COLO668 (cell line): ENCODE data around the gene CCDC188.

Experiments used
- DNase-seq: peaks from one replicate; lab custom pipeline; 2025; ENCODE audit not compliant: unreplicated experiment; lab: John Stamatoyannopoulos, UW

The CCDC188 gene

DNA sequence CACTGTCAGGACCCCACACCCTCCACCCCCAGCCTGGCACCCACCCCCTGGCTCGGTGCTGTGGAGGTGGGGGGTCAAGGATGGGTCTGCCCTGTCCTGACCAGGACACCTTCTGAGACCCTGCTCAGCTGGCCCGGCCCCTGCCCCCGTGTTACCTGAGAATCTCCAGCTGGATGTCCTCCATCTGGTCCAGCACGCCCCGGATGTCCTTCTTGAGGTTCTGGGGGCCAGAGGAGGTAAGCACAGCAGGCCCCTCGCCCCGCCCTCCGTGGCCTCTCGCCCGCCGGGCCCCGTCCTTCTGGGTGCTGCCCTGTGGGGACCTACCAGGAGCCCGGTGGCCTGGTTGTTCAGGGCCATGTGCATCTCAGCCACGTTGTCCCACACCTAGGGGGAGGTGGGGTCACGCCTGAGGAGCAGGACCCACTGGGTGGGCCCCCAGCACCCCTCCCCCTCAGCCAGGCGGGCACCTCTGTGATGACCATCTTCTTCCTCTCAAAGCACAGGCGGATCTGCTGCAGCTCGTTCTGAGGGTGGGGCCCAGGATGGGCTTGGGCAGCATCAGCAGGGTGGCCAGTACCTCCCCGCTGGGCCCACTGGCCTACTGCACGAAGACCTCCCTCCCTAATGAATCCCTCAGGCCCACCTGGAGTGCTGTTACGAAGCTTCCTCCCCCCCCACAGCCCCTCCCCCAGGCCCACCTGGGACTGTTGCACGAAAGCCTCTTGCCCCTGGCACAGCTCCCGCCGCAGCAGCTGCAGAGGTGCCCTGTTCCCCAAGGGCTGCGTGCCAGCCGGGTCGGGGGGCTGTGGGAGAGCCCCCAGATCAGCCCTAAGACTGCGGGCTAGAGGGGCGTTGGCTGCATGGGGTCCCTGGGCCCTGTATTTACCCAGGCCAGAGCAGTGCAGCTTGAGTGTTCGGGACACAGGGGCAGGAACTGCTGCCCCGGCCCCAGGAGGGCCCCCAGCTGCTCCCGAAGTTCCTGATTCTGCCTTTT lies 1.3 kb downstream of the CCDC188 start:
- DNase-seq: no peak

DNA sequence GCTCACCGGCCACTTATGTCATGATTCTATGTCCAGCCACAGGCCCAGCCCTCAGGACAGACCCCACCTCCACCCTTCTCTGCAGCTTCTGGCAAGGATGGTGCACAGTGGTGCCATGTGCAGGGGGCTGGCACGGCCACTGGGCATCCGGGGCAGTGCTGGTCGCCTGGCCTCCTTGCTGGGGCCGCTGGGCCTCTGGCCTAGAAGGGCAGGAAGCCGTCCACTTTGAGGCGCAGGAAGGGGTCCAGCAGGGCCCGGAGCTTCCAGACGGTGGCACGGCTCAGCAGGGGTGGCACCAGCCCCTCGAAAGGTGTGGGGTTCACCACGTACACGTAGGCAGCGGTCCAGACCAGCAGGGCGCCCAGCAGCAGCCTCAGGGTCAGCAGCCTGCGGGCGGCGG lies 2.4 kb downstream of the CCDC188 start:
- no peak for DNase-seq

- DNase-seq: no peak
Measured at GRCh38 chr22:20147237-20147988, 3.4 kb downstream of the CCDC188 start.

- DNase-seq: no peak
Measured at GRCh38 chr22:20146777-20147176, 4.1 kb downstream of the CCDC188 start.

GRCh38 chr22:20145832-20146223 lies 5.0 kb downstream of the CCDC188 start:
- DNase-seq: no peak

GRCh38 chr22:20145206-20145831 lies 5.5 kb downstream of the CCDC188 start:
- no peak for DNase-seq

- DNase-seq: peak; percentile 29
Measured at GRCh38 chr22:20143883-20144665, 6.8 kb downstream of the CCDC188 start.

DNA sequence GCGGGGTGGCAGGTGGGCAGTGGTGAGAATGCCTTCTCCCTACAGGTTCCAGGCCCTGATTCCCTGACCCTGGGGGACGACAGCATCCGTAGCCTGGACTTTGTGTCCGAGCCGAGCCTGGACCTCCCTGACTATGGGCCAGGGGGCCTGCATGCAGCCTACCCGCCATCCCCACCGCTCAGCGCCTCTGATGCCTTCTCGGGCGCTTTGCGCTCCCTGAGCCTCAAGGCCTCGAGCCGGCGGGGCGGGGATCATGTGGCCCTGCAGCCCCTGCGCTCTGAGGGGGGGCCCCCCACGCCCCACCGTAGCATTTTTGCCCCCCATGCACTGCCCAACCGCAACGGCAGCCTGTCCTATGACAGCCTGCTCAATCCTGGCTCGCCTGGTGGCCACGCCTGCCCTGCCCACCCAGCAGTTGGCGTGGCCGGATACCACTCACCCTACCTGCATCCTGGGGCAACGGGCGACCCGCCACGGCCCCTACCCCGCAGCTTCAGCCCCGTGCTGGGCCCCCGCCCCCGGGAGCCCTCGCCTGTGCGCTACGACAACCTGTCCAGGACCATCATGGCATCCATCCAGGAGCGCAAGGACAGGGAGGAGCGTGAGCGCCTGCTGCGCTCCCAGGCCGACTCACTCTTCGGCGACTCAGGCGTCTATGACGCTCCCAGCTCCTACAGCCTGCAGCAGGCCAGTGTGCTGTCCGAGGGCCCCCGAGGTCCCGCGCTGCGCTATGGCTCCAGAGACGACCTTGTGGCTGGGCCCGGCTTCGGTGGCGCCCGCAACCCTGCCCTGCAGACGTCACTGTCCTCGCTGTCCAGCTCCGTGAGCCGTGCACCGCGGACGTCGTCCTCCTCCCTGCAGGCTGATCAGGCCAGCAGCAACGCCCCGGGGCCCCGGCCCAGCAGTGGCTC lies 7.9 kb downstream of the CCDC188 start:
- no peak for DNase-seq

GRCh38 chr22:20141186-20142077 lies 9.4 kb downstream of the CCDC188 start:
- no peak for DNase-seq

- no peak for DNase-seq
Measured at GRCh38 chr22:20140521-20140964, 10.3 kb downstream of the CCDC188 start.

- no peak for DNase-seq
Measured at GRCh38 chr22:20140107-20140445, 10.8 kb downstream of the CCDC188 start.

DNA sequence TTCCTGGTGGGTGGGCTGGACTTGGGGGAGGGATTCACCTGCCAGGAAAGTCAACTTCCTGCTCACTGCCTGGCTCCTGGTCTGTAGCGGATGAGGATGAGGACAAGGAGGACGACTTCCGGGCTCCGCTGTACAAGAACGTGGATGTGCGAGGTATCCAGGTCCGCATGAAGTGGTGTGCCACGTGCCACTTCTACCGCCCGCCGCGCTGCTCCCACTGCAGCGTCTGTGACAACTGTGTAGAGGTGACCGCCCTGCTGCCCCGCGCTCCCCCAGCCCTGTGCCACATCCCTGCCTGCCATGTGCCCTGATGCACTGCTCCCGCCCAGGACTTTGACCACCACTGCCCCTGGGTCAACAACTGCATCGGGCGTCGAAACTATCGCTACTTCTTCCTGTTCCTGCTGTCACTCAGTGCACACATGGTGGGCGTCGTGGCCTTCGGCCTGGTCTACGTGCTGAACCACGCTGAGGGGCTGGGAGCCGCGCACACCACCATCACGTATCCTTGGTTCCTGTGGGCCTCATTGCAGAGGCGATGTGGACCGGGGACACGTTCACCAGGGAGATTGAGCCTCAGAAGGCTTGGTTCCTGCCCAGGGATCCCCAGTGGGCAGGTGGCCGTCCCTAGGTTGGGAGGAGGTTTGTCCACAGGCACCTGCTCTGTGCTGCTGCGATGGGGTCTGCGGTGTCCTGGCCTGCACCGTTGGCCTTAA lies 11.3 kb downstream of the CCDC188 start:
- no peak for DNase-seq

- no peak for DNase-seq
Measured at GRCh38 chr22:20138868-20139267, 12.0 kb downstream of the CCDC188 start.

GRCh38 chr22:20138417-20138738 lies 12.5 kb downstream of the CCDC188 start:
- no peak for DNase-seq

DNA sequence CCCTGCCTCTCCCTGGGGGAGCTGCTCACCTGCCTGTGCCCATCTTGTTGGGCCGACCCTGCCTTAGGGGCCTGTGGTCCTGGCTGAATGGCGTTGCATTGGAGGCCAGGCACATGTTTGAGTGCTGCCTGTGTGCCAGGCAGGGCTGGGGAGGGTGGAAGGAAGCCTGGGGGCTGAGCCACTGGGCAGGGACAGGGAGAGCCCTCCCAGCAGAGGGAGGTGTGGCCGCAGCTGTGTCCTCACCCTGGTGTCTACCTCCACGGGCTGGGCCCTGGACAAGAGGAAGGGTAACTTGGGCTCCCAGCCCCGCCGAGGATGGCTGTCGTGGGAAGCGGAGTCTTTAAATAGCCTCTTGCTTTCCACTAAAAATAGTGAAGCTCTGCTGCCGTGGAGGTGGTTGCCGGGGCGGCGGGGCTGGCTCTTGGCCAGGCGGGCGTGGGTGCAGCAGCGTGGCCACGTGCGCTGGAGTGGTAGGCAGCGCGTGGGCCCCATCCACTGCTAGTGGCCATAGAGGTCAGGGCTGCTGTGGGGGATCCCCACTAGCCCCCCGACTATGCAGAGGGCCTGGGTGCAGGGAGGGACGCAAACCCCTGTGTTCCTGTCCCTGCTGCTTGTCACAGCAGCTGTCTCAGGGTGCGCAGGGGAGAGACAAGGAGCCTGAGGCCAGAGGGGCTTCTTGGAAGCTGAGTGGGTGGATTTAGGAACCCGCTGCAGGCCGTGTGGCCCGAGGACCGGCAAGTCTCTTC lies 13.0 kb downstream of the CCDC188 start:
- no peak for DNase-seq

DNA sequence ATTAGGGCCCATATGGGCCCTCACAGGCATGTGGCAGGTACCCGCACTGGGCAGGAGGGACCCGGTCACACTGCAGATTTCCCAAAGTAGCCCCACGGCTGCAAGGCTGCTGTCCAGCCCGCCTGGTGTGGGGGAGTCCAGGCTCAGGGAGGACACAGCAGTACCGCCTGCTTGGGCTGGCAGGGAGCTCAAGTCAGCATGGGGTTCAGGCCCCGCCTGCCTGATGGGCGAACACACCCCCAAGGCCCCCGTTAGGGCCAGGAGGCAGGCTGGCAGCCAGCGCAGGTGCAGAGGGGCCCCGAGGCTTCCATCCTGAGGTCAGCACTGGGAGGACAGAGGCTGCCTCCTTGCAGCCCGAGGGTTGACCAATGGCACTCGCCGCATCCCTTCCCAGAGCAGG lies 13.7 kb downstream of the CCDC188 start:
- DNase-seq: no peak

- no peak for DNase-seq
Measured at GRCh38 chr22:20136603-20136873, 14.3 kb downstream of the CCDC188 start.
